IPS DF 6.9 (cell line): Measurements from ENCODE around the gene ZNF444.
"Not testable (repeated sequence)": the region's sequence is repeated elsewhere in the genome, so short reads cannot be mapped to it uniquely, and the experiment has no call there.

Experiments used
- DNase-seq: peaks from one replicate; pipeline ENCODE4 v3.0.0-alpha.2; 2013; ENCODE audit warnings: low read depth, low spot score
- H3K27ac ChIP-seq: one replicate; pipeline ENCODE4 v1.5.1; 2013; ENCODE audit warnings: low read length, control low read depth
- H3K27me3 ChIP-seq: 2 replicates; pipeline ENCODE4 v1.6.1; 2013; ENCODE audit warnings: mild to moderate bottlenecking, low read length; ENCODE audit not compliant: control insufficient read depth, insufficient read depth
- H3K36me3 ChIP-seq: 2 replicates; pipeline ENCODE4 v1.6.1; 2013; ENCODE audit warnings: low read length; ENCODE audit not compliant: control insufficient read depth, insufficient read depth
- H3K4me1 ChIP-seq: 2 replicates; pipeline ENCODE4 v1.6.1; 2013; ENCODE audit warnings: low read length; ENCODE audit not compliant: control insufficient read depth, insufficient read depth
- H3K4me3 ChIP-seq: 2 replicates; pipeline ENCODE4 v1.5.1; 2013; ENCODE audit warnings: mild to moderate bottlenecking, low read length
- H3K9me3 ChIP-seq: 2 replicates; pipeline ENCODE4 v1.6.1; 2013; ENCODE audit warnings: low read length, inconsistent platforms; ENCODE audit not compliant: control insufficient read depth, insufficient read depth
- WGBS: extraction: QIAGEN DNeasy Blood & Tissue Kit; methylation state at CpG from one replicate; pipeline ENCODE4 v1.1.7; 2013; ENCODE audit warnings: mixed read lengths, missing lambda C conversion rate; ENCODE audit not compliant: insufficient read length, insufficient coverage; 5-methylcytosine and 5-hydroxymethylcytosine counted together

The ZNF444 gene

DNA sequence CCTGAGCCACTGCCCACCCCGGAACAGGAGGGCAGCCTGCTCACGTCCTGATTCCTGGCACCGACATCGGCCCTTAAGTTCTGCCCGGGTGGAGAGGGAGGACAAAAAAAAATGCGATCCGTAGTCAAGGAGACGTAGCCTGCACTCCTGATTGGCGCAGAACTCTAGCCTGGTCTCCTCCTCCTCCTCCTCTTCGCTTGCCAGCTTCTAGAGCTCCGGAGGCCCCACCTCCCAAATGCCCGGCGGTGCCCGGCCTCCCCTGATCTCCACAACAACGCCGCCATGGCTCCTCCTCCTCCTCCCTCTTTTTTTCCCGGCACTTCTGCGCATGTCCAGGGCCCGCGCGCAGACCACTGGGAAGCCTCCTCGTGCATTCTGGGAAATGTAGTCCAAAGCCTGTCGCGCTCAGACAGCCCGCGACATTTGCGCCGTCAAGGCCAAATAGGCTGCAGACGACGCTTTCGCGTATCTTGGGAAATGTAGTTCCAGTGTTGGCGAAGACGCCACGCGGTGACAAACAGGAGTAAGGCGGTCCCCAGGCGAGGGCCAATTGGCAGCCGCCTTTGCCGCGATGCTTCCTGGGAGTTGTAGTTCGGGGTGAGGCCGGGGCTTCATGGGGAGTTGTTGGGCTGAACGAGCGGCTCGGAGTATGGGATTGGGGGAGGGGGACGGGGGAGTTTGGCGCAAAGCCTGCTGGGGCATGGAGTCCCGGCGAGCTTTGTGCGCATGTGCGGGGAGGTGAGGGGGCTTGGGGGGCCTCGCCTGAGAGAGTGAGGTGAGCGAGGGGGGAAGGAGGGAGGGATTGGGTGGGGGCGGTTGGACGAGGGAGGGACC is at the start of gene ZNF444:
ZNF444 (plus strand) TSS at position 705 of the 834 bp plus-strand sequence. CDS start 5,625 bp downstream, outside the sequence.
- peak within 1 kb of the TSS; percentile 63; the same call in 1 of the 2 replicates for H3K4me3 ChIP-seq
- H3K27me3 ChIP-seq: no peaks in the 10 kb centered on the region
- WGBS: no CpG with 5 or more reads among the region's 56 CpGs
- no peaks in the 10 kb centered on the region for H3K4me1 ChIP-seq
- peak; percentile 98 for DNase-seq
- H3K27ac ChIP-seq: no peak within 1 kb of the TSS
- H3K9me3 ChIP-seq: no peaks in the 10 kb centered on the region
- no peaks in the 10 kb centered on the region for H3K36me3 ChIP-seq

DNA sequence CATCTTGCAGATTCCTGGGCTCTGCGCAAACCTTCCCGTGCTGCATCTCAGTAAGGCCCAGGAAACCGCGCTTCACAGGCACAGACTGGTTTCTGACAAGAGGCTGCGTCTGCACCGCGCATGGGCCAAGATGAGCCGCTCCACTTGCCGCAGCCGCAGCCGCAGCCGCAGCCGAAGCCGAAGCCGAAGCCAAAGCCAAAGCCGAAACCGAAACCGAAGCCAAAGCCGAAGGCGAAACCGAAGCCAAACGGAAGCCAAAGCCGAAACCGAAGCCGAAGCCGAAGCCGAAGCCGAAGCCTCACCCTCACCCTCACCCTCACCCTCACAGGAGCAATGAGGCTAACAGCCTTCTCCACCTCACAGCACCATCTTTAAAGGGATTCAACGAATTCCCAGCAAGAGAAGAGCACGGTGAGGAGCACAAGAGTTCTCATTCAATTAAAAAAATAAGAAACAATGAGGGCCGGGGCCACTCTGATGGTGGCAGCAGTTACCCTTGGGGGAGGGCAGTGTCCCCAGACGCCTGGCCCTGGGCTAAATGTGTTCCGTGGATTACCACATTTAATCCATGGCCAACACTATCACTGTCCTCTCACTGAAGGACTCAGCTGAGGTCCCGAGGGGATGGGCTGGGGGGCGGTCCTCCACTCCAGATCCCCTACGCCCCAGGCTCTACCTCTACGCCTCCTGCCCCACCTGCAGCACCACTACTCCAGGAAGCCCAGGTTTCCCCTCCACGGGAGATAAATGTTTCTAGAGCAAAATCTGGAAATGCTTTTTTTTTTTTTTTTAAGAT is 49.1 kb upstream of the ZNF444 start:
- WGBS: no CpG with 5 or more reads among the region's 38 CpGs
- no peaks in the 10 kb centered on the region for H3K9me3 ChIP-seq
- H3K27ac ChIP-seq: no peak overlapping the region
- no peaks in the 10 kb centered on the region for H3K27me3 ChIP-seq
- no peak for DNase-seq
- peaks cover 18% of the 10 kb centered on the region for H3K36me3 ChIP-seq
- 0 out of 2 replicates have a peak, but pooled peaks cover 1% of the 10 kb centered on the region for H3K4me1 ChIP-seq
- no peak overlapping the region for H3K4me3 ChIP-seq

DNA sequence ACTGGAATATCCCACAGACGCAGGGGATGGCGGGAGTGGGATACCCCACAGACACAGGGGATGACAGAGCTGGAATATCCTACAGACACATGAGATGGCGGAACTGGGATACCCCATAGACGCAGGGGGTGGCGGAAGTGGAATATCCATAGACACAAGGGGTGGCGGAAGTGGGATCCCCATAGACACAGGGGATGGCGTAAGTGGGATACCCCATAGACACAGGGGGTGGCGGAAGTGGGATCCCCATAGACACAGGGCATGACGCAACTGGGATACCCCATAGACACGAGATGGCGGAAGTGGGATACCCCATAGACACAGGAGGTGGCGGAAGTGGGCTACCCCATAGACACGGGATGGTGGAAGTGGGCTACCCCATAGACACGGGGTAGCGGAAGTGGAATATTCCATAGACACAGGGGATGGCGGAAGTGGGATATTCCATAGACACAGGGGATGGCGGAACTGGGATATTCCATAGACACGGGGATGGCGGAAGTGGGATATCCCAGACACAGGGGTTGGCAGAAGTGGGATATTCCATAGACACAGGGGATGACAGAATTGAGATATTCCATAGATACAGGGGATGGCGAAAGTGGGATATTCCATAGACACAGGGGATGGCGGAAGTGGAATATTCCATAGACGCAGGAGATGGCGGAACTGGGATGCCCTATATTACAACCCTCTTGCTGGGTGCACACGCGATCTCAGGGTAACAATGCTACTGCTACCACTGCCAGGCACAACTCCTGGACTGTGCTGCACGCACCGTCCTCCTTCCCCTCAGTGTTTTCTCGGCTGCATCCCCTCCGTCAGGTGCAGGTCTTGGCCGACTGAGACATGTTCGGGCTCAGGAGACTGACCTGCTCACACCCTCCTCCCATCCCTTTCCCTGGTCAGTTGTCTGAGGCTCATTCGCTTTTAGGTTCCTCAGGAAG is 48.1 kb upstream of the ZNF444 start:
- H3K27me3 ChIP-seq: no peaks in the 10 kb centered on the region
- no peak for DNase-seq
- no peak overlapping the region for H3K4me3 ChIP-seq
- H3K9me3 ChIP-seq: no peaks in the 10 kb centered on the region
- WGBS: no CpG with 5 or more reads among the region's 32 CpGs
- H3K27ac ChIP-seq: no peak overlapping the region
- H3K4me1 ChIP-seq: 0 out of 2 replicates have a peak, but pooled peaks cover 1% of the 10 kb centered on the region
- peaks cover 17% of the 10 kb centered on the region for H3K36me3 ChIP-seq

DNA sequence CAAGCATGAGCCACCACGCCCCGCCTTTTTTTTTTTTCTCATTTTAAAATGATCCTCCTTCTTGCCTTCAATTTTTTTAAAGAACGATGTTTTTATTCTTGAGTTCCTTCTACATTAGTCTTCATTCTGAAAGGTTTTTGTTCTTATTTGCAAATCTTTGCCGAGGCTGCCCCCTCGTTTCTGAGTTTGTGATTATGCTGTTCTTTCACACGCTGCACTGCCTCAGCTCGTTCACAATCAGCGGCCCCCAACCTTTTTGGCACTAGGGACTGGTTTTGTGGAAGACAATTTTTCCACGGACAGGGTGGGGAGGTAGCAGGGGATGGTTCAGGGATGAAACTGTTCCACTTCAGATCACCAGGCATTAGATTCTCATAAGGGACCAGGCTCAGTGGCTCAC is 46.6 kb upstream of the ZNF444 start:
- no peaks in the 10 kb centered on the region for H3K27me3 ChIP-seq
- H3K36me3 ChIP-seq: peaks cover 11% of the 10 kb centered on the region
- no peak overlapping the region for H3K4me3 ChIP-seq
- H3K27ac ChIP-seq: no peak overlapping the region
- H3K9me3 ChIP-seq: no peaks in the 10 kb centered on the region
- 0 out of 2 replicates have a peak, but pooled peaks cover 1% of the 10 kb centered on the region for H3K4me1 ChIP-seq
- no peak for DNase-seq
- WGBS: no CpG with 5 or more reads among the region's 9 CpGs

DNA sequence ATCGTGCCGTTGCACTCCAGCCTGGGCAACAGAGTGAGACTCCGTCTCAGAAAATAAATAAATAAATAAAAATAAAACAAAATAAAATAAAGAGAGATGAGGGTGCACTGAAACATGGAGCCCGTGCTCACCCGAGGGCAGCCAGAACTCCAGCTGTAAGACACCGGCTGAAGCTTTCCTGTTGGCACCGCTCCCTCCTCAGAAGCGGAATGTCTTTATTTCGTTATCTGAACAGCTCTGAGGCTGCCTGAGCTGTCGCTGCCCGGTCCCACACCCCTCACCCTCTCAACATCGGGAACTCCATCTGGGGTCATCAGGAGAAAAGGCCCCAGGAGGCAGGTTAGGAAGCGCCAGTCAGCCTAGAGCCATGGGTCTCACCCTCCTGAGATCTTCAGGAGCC is 44.4 kb upstream of the ZNF444 start:
- no peak overlapping the region for H3K27ac ChIP-seq
- no peaks in the 10 kb centered on the region for H3K9me3 ChIP-seq
- WGBS: no CpG with 5 or more reads among the region's 13 CpGs
- no peak overlapping the region for H3K4me3 ChIP-seq
- no peaks in the 10 kb centered on the region for H3K27me3 ChIP-seq
- DNase-seq: no peak
- 0 out of 2 replicates have a peak, but pooled peaks cover 1% of the 10 kb centered on the region for H3K4me1 ChIP-seq
- H3K36me3 ChIP-seq: peaks cover 18% of the 10 kb centered on the region

DNA sequence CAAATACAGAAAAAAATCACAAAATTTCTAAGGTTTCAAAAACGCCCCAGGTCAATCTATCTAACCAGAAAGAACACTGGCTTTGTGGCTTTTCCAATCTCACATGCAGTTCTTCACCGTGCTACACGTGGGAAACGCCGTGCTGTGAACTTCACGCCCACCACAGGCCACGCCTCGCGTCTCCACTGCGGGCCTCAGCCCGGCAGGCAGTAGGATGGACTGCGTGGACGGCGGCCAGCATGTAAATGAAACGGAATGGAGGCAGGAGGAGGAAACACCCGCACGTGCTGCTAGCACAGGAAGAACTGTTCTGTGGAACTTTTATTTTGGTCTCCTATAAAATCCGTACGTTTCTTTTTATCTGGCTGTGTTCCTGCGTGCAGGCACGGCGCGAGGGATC is 43.8 kb upstream of the ZNF444 start:
- H3K36me3 ChIP-seq: peaks cover 22% of the 10 kb centered on the region
- H3K9me3 ChIP-seq: no peaks in the 10 kb centered on the region
- 0 out of 2 replicates have a peak, but pooled peaks cover 1% of the 10 kb centered on the region for H3K4me1 ChIP-seq
- H3K27me3 ChIP-seq: no peaks in the 10 kb centered on the region
- no CpG with 5 or more reads among the region's 23 CpGs for WGBS
- no peak overlapping the region for H3K27ac ChIP-seq
- no peak for DNase-seq
- no peak overlapping the region for H3K4me3 ChIP-seq

DNA sequence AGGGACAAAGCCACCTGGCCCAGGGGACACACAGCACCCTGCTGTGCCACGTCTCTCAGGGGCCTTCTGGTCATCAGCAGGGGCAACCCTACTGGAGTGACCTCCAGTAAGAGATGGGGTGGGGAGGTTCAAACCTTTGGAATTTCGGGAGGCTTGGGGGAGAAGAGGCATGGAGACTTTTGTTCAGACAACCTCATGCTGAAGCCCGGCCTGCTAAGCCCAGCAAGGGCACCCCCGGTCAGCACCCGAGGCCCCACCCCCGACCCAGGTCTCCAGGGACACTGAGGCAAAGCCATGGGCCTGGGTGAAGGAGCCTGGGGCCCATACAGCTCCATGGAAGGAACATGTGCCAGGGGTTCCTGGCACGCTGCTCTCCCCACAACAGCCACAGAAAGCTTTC is 43.3 kb upstream of the ZNF444 start:
- Histone ChIP-seq H3K27me3 (no peaks in the 10 kb centered on the region), H3K36me3 (peaks cover 22% of the 10 kb centered on the region), H3K9me3 (no peaks in the 10 kb centered on the region), H3K4me1 (0 out of 2 replicates have a peak, but pooled peaks cover 1% of the 10 kb centered on the region), H3K4me3 (no peak overlapping the region), H3K27ac (no peak overlapping the region)
- no peak for DNase-seq
- no CpG with 5 or more reads among the region's 7 CpGs for WGBS

DNA sequence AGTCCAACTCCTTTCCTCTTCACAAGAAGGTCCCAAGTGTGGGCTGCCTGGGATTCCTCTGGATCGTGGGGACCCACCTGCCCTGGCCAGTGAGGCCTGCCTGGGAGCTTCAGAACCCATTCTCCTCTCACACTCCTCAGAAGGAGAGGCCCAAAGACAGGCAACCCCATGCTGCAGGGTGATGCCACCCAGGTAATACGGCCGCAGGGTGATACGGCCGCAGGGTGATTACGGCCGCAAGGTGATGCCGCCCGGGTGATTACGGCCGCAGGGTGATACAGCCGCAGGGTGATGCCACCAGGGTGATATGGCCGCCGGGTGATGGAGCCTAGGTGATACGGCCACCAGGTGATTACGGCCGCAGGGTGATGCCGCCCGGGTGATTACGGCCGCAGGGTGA is 42.9 kb upstream of the ZNF444 start:
- H3K36me3 ChIP-seq: peaks cover 22% of the 10 kb centered on the region
- H3K9me3 ChIP-seq, DNase-seq, H3K4me1 ChIP-seq, H3K4me3 ChIP-seq, H3K27ac ChIP-seq, H3K27me3 ChIP-seq: not testable (repeated sequence)
- no CpG with 5 or more reads among the region's 21 CpGs for whole genome bisulfite sequencing

DNA sequence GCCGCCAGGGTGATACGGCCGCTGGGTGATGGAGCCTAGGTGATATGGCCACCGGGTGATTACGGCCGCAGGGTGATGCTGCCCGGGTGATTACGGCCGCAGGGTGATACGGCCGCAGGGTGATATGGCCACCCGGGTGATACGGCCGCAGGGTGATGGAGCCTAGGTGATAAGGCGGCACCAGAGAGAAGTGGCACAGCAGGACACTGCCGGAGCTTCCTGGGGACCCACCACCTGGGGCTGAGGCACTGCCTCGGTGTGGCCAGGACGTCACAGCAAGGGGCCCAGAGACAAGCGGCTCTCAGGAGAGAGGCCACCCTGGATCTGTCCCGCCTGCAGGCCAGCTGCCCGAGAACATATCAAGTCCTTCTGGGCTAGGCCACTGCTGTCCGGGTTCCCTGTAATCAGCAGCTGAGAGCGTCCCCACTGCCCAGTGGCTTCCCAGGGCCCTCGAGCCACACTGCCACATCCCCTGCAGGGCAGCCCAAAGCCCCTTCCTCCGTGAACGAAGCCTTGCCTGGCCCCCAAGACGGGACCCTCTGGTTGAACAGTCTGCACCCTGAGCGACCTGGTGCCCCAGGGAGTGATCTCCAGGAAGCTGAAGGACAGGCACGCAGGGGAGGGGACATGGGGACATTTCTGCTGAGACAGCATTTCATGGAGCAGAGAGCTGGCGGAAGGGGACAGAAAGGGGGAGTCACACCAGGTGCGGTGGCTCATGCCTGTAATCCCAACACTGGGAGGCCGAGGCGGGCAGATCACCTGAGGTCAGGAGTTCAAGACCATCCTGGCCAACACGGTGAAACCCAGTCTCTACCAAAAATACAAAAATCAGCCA is 42.1 kb upstream of the ZNF444 start:
- no peaks in the 10 kb centered on the region for H3K27me3 ChIP-seq
- no peak overlapping the region for H3K4me3 ChIP-seq
- no peaks in the 10 kb centered on the region for H3K9me3 ChIP-seq
- no CpG with 5 or more reads among the region's 34 CpGs for WGBS
- no peaks in the 10 kb centered on the region; the same call in 1 of the 2 replicates for H3K4me1 ChIP-seq
- H3K36me3 ChIP-seq: peaks cover 20% of the 10 kb centered on the region
- DNase-seq: no peak
- H3K27ac ChIP-seq: no peak overlapping the region
